SK-N-SH (cell line): ENCODE results near the gene SMC1B. TPM values are rescaled to one million over a fixed set of nuclear protein-coding genes. Genes with fewer than 3 reads are reported as not detected.
"Not testable (repeated sequence)": the region's sequence is repeated elsewhere in the genome, so short reads cannot be mapped to it uniquely, and the experiment has no call there.

Experiments
- CTCF ChIA-PET: fragments of 300-600, 350-600 bp; formaldehyde crosslinking; extraction: SDS; loops from one replicate; lab custom pipeline; 2021; lab: Yijun Ruan, JAX
- POLR2A ChIA-PET: fragments of 350-600 bp; sonication (Branson Sonifier 250); formaldehyde crosslinking; extraction: SDS; loops from one replicate; lab custom pipeline; 2020; ENCODE audit warnings: antibody characterized with exemption, inconsistent platforms; lab: Yijun Ruan, JAX
- DNase-seq: peaks from one replicate; pipeline ENCODE4 v3.0.0; 2012
- H2AFZ ChIP-seq: fragments of 200-600 bp; sonication (generic); 2 replicates; pipeline ENCODE4 v1.8.1; 2016; ENCODE audit warnings: antibody characterized with exemption, mild to moderate bottlenecking, low read depth
- H3F3A ChIP-seq: fragments of 200-600 bp; sonication (generic); replicated peaks from 2 replicates; pipeline ENCODE3; 2016; ENCODE audit warnings: antibody characterized with exemption, mild to moderate bottlenecking; ENCODE audit not compliant: insufficient read depth
- H3K27ac ChIP-seq, 2 experiments: fragments of 200-500 bp in 1 of 2; fragments of 200-600 bp in 1 of 2; sonication (Bioruptor generic) in 1 of 2; sonication (generic), shearing (Covaris generic) in 1 of 2; 2 replicates each; pipeline versions ENCODE4 v1.5.1 to v1.6.1; 2014 to 2016; ENCODE audit warnings: low read depth in 2 of 2, inconsistent platforms in 1 of 2, low read length in 1 of 2, mild to moderate bottlenecking in 1 of 2, mixed read lengths in 1 of 2
- H3K27me3 ChIP-seq: fragments of 200-600 bp; sonication (generic), shearing (Covaris generic); 2 replicates; pipeline ENCODE4 v1.6.1; 2016; ENCODE audit warnings: mixed run types; ENCODE audit not compliant: insufficient read depth
- H3K36me3 ChIP-seq, 2 experiments: fragments of 200-500 bp in 1 of 2; fragments of 200-600 bp in 1 of 2; sonication (Bioruptor generic) in 1 of 2; sonication (generic) in 1 of 2; replicated peaks in 1 of 2; 2 replicates each; pipeline versions ENCODE3 to v1.5.1; 2014 to 2016; ENCODE audit warnings: low read length in 1 of 2, mild to moderate bottlenecking in 1 of 2; ENCODE audit not compliant: insufficient read depth in 2 of 2, control insufficient read depth in 1 of 2
- H3K4me1 ChIP-seq, 2 experiments: fragments of 200-500 bp in 1 of 2; fragments of 200-600 bp in 1 of 2; sonication (Bioruptor generic) in 1 of 2; sonication (generic), shearing (Covaris generic) in 1 of 2; 2 replicates each; pipeline versions ENCODE4 v1.5.1 to v1.6.1; 2014 to 2016; ENCODE audit warnings: low read depth in 1 of 2, low read length in 1 of 2, mixed run types in 1 of 2; ENCODE audit not compliant: insufficient read depth in 2 of 2, control insufficient read depth in 1 of 2
- H3K4me2 ChIP-seq: fragments of 200-600 bp; sonication (generic), shearing (Covaris generic); 2 replicates; pipeline ENCODE4 v1.6.1; 2017; ENCODE audit warnings: mixed run types
- H3K4me3 ChIP-seq, 2 experiments: fragments of 200-500 bp in 1 of 2; fragments of 200-600 bp in 1 of 2; sonication (Bioruptor generic) in 1 of 2; sonication (generic), shearing (Covaris generic) in 1 of 2; 2 replicates each; pipeline versions ENCODE4 v1.5.1 to v1.8.1; 2014 to 2016; ENCODE audit warnings: low read depth in 2 of 2, inconsistent platforms in 1 of 2, low read length in 1 of 2, mild to moderate bottlenecking in 1 of 2, mixed read lengths in 1 of 2, moderate library complexity in 1 of 2
- H3K79me2 ChIP-seq: fragments of 200-600 bp; sonication (generic); 2 replicates; pipeline ENCODE4 v1.8.1; 2017; ENCODE audit warnings: mild to moderate bottlenecking; ENCODE audit not compliant: insufficient read depth
- H3K9ac ChIP-seq: fragments of 200-600 bp; sonication (generic); 2 replicates; pipeline ENCODE4 v1.6.1; 2017; ENCODE audit warnings: mixed run types
- H3K9me2 ChIP-seq: fragments of 200-600 bp; sonication (generic); 2 replicates; pipeline ENCODE4 v1.6.1; 2017; ENCODE audit warnings: mixed run types
- H3K9me3 ChIP-seq: fragments of 200-600 bp; sonication (generic); 2 replicates; pipeline ENCODE4 v1.6.1; 2017; ENCODE audit warnings: mixed run types, mild to moderate bottlenecking, moderate library complexity
- H4K20me1 ChIP-seq: fragments of 200-600 bp; sonication (generic); 2 replicates; pipeline ENCODE4 v1.6.1; 2017; ENCODE audit warnings: mild to moderate bottlenecking, mixed run types; ENCODE audit not compliant: insufficient read depth
- CHD2 ChIP-seq: fragments of 150-350 bp; IDR thresholded peaks from 2 replicates; pipeline ENCODE4 v1.6.1; 2018; ENCODE audit warnings: low read length; ENCODE audit not compliant: partially characterized antibody
- CTCF ChIP-seq: fragments of 200-600 bp; sonication (generic); IDR thresholded peaks from 2 replicates; pipeline ENCODE4 v1.6.1; 2017; ENCODE audit warnings: antibody characterized with exemption, mild to moderate bottlenecking, moderate library complexity
- EP300 ChIP-seq, 2 experiments: IDR thresholded peaks; 2 replicates each; pipeline versions ENCODE4 v1.4.0 to v1.6.1; 2012; ENCODE audit warnings: borderline replicate concordance in 1 of 2, low read depth in 1 of 2, low read length in 1 of 2
- FOXJ3 ChIP-seq: sonication (generic); formaldehyde crosslinking; IDR thresholded peaks from 2 replicates; pipeline ENCODE4 v1.5.1; 2020; ENCODE audit warnings: mild to moderate bottlenecking, missing genetic modification reagents
- GABPA ChIP-seq: IDR thresholded peaks from 2 replicates; pipeline ENCODE4 v1.4.0; 2012; ENCODE audit warnings: low read depth, mild to moderate bottlenecking
- IRF3 ChIP-seq: fragments of 150-350 bp; IDR thresholded peaks from 2 replicates; pipeline ENCODE4 v1.6.1; 2016; ENCODE audit warnings: mild to moderate bottlenecking, low read depth, low read length
- JUND ChIP-seq: IDR thresholded peaks from 2 replicates; pipeline ENCODE4 v1.4.0; 2012
- MXI1 ChIP-seq: IDR thresholded peaks from 2 replicates; pipeline ENCODE4 v1.6.1; 2012; ENCODE audit warnings: mild to moderate bottlenecking, low read depth, low read length, improper control_type of control experiment
- NFIC ChIP-seq: IDR thresholded peaks from 2 replicates; pipeline ENCODE4 v1.4.0; 2012; ENCODE audit warnings: borderline replicate concordance
- NRF1 ChIP-seq: IDR thresholded peaks from 2 replicates; pipeline ENCODE4 v1.6.1; 2012; ENCODE audit warnings: low read depth, mild to moderate bottlenecking, low read length
- PBX3 ChIP-seq: IDR thresholded peaks from 2 replicates; pipeline ENCODE4; 2012
- RAD21 ChIP-seq: IDR thresholded peaks from 2 replicates; pipeline ENCODE4 v1.6.1; 2012; ENCODE audit warnings: mild to moderate bottlenecking, low read length
- REST ChIP-seq: IDR thresholded peaks from 2 replicates; pipeline ENCODE4 v1.6.1; 2012; ENCODE audit warnings: mild to moderate bottlenecking, low read depth, low read length, moderate library complexity
- SMC3 ChIP-seq: IDR thresholded peaks from 2 replicates; pipeline ENCODE4 v1.6.1; 2012; ENCODE audit warnings: low read depth, low read length, improper control_type of control experiment
- TCF12 ChIP-seq: IDR thresholded peaks from 2 replicates; pipeline ENCODE4 v1.4.0; 2012
- YY1 ChIP-seq: IDR thresholded peaks from 2 replicates; pipeline ENCODE4 v1.4.0; 2012; ENCODE audit warnings: low read depth, mild to moderate bottlenecking
- WGBS: methylation state at CpG from one replicate; pipeline ENCODE4 v1.1.6; 2017; ENCODE audit warnings: low lambda C conversion rate; 5-methylcytosine and 5-hydroxymethylcytosine counted together
- polyA plus RNA-seq, 3 experiments: library from polyadenylated mRNA; depleted of rRNA; stranded (reverse); fragments of >200 nt; gene quantifications; 2 replicates each; pipeline ENCODE4 v1.2.3, GENCODE V29; 2012

SMC1B gene
- polyA plus RNA-seq, 1 of the 3 experiments (the other 2 are of a cell fraction) = not detected

- H3F3A ChIP-seq = peaks cover 16% of the 10 kb centered on the region
- no peaks in the 10 kb centered on the region for H3K36me3 ChIP-seq
- H3K79me2 ChIP-seq = no peaks in the 10 kb centered on the region
- no peak overlapping the region for H3K4me2 ChIP-seq
- H3K9me2 ChIP-seq = no peaks in the 10 kb centered on the region
- H3K9ac ChIP-seq = no peak overlapping the region
- no peaks in the 10 kb centered on the region for H3K9me3 ChIP-seq
- H2AFZ ChIP-seq = no peak overlapping the region
- CTCF ChIA-PET = interaction anchor here (0.6 kb wide), 1 partner anchor 1884 kb away, joined by 3 read pairs; no protein-coding TSS in a partner anchor
- DNase-seq = no peak
- no peak overlapping the region for H3K27ac ChIP-seq
- peaks cover 20% of the 10 kb centered on the region in 2 experiments; a peak in 3 of 4 replicates for H3K4me1 ChIP-seq
- H4K20me1 ChIP-seq = no peaks in the 10 kb centered on the region
- TF ChIP-seq SMC3 (no peak), MXI1 (no peak), YY1 (no peak), TCF12 (no peak), GABPA (no peak), NRF1 (no peak), RAD21 (no peak), FOXJ3 (CRISPR knock-in tag) (no peak), CTCF (no peak), PBX3 (no peak), REST (no peak), CHD2 (no peak), IRF3 (no peak), NFIC (no peak), EP300 (IDR thresholded peaks at IDR 0.05; ENCODE audit: borderline replicate concordance in 1 of 2, low read depth in 1 of 2, low read length in 1 of 2) (no peak), JUND (no peak)
- no peaks in the 10 kb centered on the region for H3K27me3 ChIP-seq
- POLR2A ChIA-PET = no interaction called here
- WGBS = 80% methylated on average over 5 of the region's 9 CpGs
- H3K4me3 ChIP-seq = no peak overlapping the region
These were observed 35.0 kb upstream of the SMC1B start for GRCh38 chr22:45448431-45448830.

- POLR2A ChIA-PET, H3K27me3 ChIP-seq, CTCF ChIA-PET: not testable (repeated sequence)
These were observed 34.2 kb upstream of the SMC1B start for GRCh38 chr22:45447596-45447995.

More at GRCh38 chr22:45447596-45447995, 34.2 kb upstream of the SMC1B start:
- Histone ChIP-seq H3K4me1 (peaks cover 13 to 14% of the 10 kb centered on the region in 2 experiments; a peak in 2 of 4 replicates), H3F3A (peaks cover 16% of the 10 kb centered on the region)
- H2AFZ ChIP-seq, H3K9ac ChIP-seq, DNase-seq, H3K36me3 ChIP-seq, H3K79me2 ChIP-seq, H3K9me2 ChIP-seq, H3K27ac ChIP-seq, H3K4me2 ChIP-seq, H3K4me3 ChIP-seq, H3K9me3 ChIP-seq, H4K20me1 ChIP-seq: not testable (repeated sequence)
- WGBS = 100% methylated on average over 4 of the region's 4 CpGs
